HG02981 (cell line): ENCODE results near the gene DIAPH3.
A peak's percentile ranks its signal among the peaks of the same experiment; 100 is the strongest.

ENCODE experiments used
- ATAC-seq: cut with Tn5 transposase; IDR thresholded peaks from one replicate; pipeline ENCODE4 v1.9.1; 2021; ENCODE audit warnings: mild to moderate bottlenecking, moderate library complexity; ENCODE audit not compliant: unreplicated experiment

The DIAPH3 gene

GRCh38 chr13:60028021-60028420 lies 135.7 kb downstream of the DIAPH3 start:
- no peak for ATAC-seq

GRCh38 chr13:60026286-60026685 lies 137.4 kb downstream of the DIAPH3 start:
- no peak for ATAC-seq

GRCh38 chr13:60020288-60020687 lies 143.4 kb downstream of the DIAPH3 start:
- ATAC-seq = no peak

- peak; percentile 81 for ATAC-seq
Observed at GRCh38 chr13:60019119-60019993, 144.4 kb downstream of the DIAPH3 start.

- ATAC-seq = no peak
Observed at GRCh38 chr13:60018536-60018935, 145.2 kb downstream of the DIAPH3 start.

- ATAC-seq = no peak
Observed at GRCh38 chr13:60016229-60016628, 147.5 kb downstream of the DIAPH3 start.

- ATAC-seq = no peak
Observed at GRCh38 chr13:60013166-60013565, 150.6 kb downstream of the DIAPH3 start.

- ATAC-seq = no peak
Observed at GRCh38 chr13:60012488-60012887, 151.2 kb downstream of the DIAPH3 start.

GRCh38 chr13:60009300-60010253 lies 154.2 kb downstream of the DIAPH3 start:
- no peak for ATAC-seq

- ATAC-seq = no peak
Observed at GRCh38 chr13:60001889-60002288, 161.8 kb downstream of the DIAPH3 start.

- ATAC-seq = no peak
Observed at GRCh38 chr13:60000976-60001375, 162.8 kb downstream of the DIAPH3 start.

GRCh38 chr13:60000081-60000480 lies 163.6 kb downstream of the DIAPH3 start:
- ATAC-seq = no peak

- no peak for ATAC-seq
Observed at GRCh38 chr13:59997976-59998375, 165.8 kb downstream of the DIAPH3 start.

GRCh38 chr13:59996461-59996980 lies 167.2 kb downstream of the DIAPH3 start:
- no peak for ATAC-seq

- no peak for ATAC-seq
Observed at GRCh38 chr13:59991395-59991794, 172.3 kb downstream of the DIAPH3 start.

GRCh38 chr13:59982631-59983382 lies 180.9 kb downstream of the DIAPH3 start:
- no peak for ATAC-seq

GRCh38 chr13:59979589-59979988 lies 184.1 kb downstream of the DIAPH3 start:
- no peak for ATAC-seq

- ATAC-seq = no peak
Observed at GRCh38 chr13:59978862-59979261, 184.9 kb downstream of the DIAPH3 start.

- no peak for ATAC-seq
Observed at GRCh38 chr13:59976856-59977255, 186.9 kb downstream of the DIAPH3 start.

- ATAC-seq = no peak
Observed at GRCh38 chr13:59975807-59976435, 187.8 kb downstream of the DIAPH3 start.
